ENCODE data around the gene METRN. TPM values are rescaled to one million over a fixed set of nuclear protein-coding genes. Genes with fewer than 3 reads are reported as not detected.

Gene METRN
- polyA plus RNA-seq, 3 donors = 0.97 to 5.4 (median 1.7) TPM

DNA sequence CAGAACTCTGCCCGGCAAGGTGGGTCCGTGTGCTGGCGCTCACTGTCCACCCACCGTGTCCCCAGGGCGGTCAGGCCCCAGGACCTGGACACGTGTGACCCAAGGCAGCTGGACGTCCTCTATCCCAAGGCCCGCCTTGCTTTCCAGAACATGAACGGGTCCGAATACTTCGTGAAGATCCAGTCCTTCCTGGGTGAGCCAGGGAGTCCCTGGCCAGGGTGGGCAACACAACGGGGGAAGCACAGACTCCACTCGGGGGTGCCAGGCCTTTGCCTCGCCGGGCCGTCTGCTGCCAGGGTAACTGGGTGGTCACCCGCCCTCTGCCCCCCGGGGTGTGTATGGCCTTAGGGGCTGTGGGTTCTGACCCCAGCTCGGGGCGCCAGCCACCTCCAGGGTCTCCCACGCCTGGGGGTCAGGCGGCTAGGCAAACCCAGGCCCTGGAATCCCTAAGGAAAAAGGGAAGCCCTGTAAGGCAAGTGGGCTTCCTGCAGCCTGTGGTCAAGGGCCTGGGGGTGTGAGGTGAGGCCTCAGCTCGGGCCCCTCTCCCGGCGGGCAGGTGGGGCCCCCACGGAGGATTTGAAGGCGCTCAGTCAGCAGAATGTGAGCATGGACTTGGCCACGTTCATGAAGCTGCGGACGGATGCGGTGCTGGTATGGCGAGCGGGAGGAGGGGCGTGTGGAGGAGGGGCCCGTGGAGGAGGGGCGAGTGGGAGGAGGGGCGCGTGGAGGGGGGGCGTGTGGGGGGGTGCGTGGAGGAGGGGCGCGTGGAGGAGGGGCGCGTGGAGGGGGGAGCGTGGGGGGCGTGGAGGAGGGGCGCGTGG is 52.1 kb downstream of the METRN start:
- Histone ChIP-seq H3K36me3 (replicated peaks in 1 of 2; ENCODE audit: control insufficient read depth in 1 of 2, insufficient read depth in 2 of 2, low read length in 2 of 2) (no peaks in the 10 kb centered on the region), H3K9me3 (replicated peaks in 1 of 2; ENCODE audit: control insufficient read depth in 1 of 2, insufficient read depth in 1 of 2, low read length in 2 of 2) (no peaks in the 10 kb centered on the region), H2AFZ (ENCODE audit: insufficient read depth, low read depth, low read length, poor library complexity, severe bottlenecking) (no peak overlapping the region), H3K4me1 (ENCODE audit: control insufficient read depth in 1 of 2, insufficient read depth in 2 of 2, low read length in 2 of 2) (no peaks in the 10 kb centered on the region), H3K79me2 (ENCODE audit: insufficient read depth, low read length) (no peaks in the 10 kb centered on the region), H3K4me2 (replicated peaks; ENCODE audit: extremely low read depth, low read length, poor library complexity, severe bottlenecking) (no peak overlapping the region), H4K20me1 (ENCODE audit: insufficient read depth, low read length) (no peaks in the 10 kb centered on the region), H3K27me3 (ENCODE audit: control insufficient read depth in 2 of 2, insufficient read depth in 2 of 2, low read length in 2 of 2) (peaks cover 0 to 2% of the 10 kb centered on the region in 2 donors), H3K27ac (ENCODE audit: low read depth in 1 of 2, low read length in 2 of 2) (no peak overlapping the region), H3K9ac (ENCODE audit: insufficient read depth, low read length, poor library complexity, severe bottlenecking) (no peak overlapping the region), H3K4me3 (replicated peaks in 1 of 3; ENCODE audit: low read depth in 2 of 3, low read length in 3 of 3) (no peak overlapping the region)
- Mint-ChIP-seq H3K4me3 (no peak overlapping the region), H3K27me3 (ENCODE audit: low read depth in 3 of 3) (peaks cover 0 to 10% (median 3%) of the 10 kb centered on the region in 3 donors), H3K9me3 (no peaks in the 10 kb centered on the region), H3K36me3 (no peaks in the 10 kb centered on the region), H3K4me1 (no peaks in the 10 kb centered on the region), H3K27ac (no peak overlapping the region)
- intact Hi-C loops (cut with micrococcal nuclease) = no loop called here
- 80% methylated on average over 21 of the region's 48 CpGs for WGBS (ENCODE audit: insufficient coverage)
- TF ChIP-seq CTCF (IDR thresholded peaks at IDR 0.05) = no peak
- DNase-seq = no peak

- H3K9ac ChIP-seq (ENCODE audit: insufficient read depth, low read length, poor library complexity, severe bottlenecking) = no peak overlapping the region
- intact Hi-C loops (cut with micrococcal nuclease) = no loop called here
- H3K36me3 Mint-ChIP-seq = no peaks in the 10 kb centered on the region
- H3K27ac Mint-ChIP-seq = no peak overlapping the region
- WGBS (ENCODE audit: insufficient coverage) = 53% methylated on average over 6 of the region's 38 CpGs
- no peaks in the 10 kb centered on the region for H3K4me1 Mint-ChIP-seq
- no peak for DNase-seq
- no peak overlapping the region for H3K4me2 ChIP-seq (replicated peaks; ENCODE audit: extremely low read depth, low read length, poor library complexity, severe bottlenecking)
- no peak overlapping the region for H3K4me3 Mint-ChIP-seq
- H2AFZ ChIP-seq (ENCODE audit: insufficient read depth, low read depth, low read length, poor library complexity, severe bottlenecking) = no peak overlapping the region
- H3K79me2 ChIP-seq (ENCODE audit: insufficient read depth, low read length) = no peaks in the 10 kb centered on the region
- no peaks in the 10 kb centered on the region for H3K36me3 ChIP-seq (replicated peaks in 1 of 2; ENCODE audit: control insufficient read depth in 1 of 2, insufficient read depth in 2 of 2, low read length in 2 of 2)
- no peaks in the 10 kb centered on the region for H3K4me1 ChIP-seq (ENCODE audit: control insufficient read depth in 1 of 2, insufficient read depth in 2 of 2, low read length in 2 of 2)
- H4K20me1 ChIP-seq (ENCODE audit: insufficient read depth, low read length) = no peaks in the 10 kb centered on the region
- H3K9me3 Mint-ChIP-seq = no peaks in the 10 kb centered on the region
- peaks cover 0 to 2% of the 10 kb centered on the region in 2 donors for H3K27me3 ChIP-seq (ENCODE audit: control insufficient read depth in 2 of 2, insufficient read depth in 2 of 2, low read length in 2 of 2)
- H3K9me3 ChIP-seq (replicated peaks in 1 of 2; ENCODE audit: control insufficient read depth in 1 of 2, insufficient read depth in 1 of 2, low read length in 2 of 2) = no peaks in the 10 kb centered on the region
- no peak for TF ChIP-seq CTCF (IDR thresholded peaks at IDR 0.05)
- no peak overlapping the region for H3K4me3 ChIP-seq (replicated peaks in 1 of 3; ENCODE audit: low read depth in 2 of 3, low read length in 3 of 3)
- H3K27me3 Mint-ChIP-seq (ENCODE audit: low read depth in 3 of 3) = peaks cover 0 to 9% (median 3%) of the 10 kb centered on the region in 3 donors
- no peak overlapping the region for H3K27ac ChIP-seq (ENCODE audit: low read depth in 1 of 2, low read length in 2 of 2)
Observed at GRCh38 chr16:767743-768235, 52.9 kb downstream of the METRN start.
